ENCODE measurements around the gene OTOS. TPM values are rescaled to one million over a fixed set of nuclear protein-coding genes. Genes with fewer than 3 reads are reported as not detected.

The OTOS gene
- total RNA-seq, 1 donor from 2014 or later: not detected

GRCh38 chr2:240137596-240138253 is 2.7 kb downstream of the OTOS start:
- DNase-seq (ENCODE audit: extremely low read depth, low read depth, low spot score): no peak

- no peak for DNase-seq (ENCODE audit: extremely low read depth, low read depth, low spot score)
Measured at GRCh38 chr2:240136671-240137292, 3.7 kb downstream of the OTOS start.

- no peak for DNase-seq (ENCODE audit: extremely low read depth, low read depth, low spot score)
Measured at GRCh38 chr2:240136013-240136670, 4.3 kb downstream of the OTOS start, which contains the start of gene COPS9. Gene COPS9 (minus strand): TSS chr2:240136305. CDS start chr2:240136284, 21 bp downstream.

- no peak for DNase-seq (ENCODE audit: extremely low read depth, low read depth, low spot score)
Measured at GRCh38 chr2:240135706-240136012, 4.8 kb downstream of the OTOS start.

GRCh38 chr2:240134956-240135520 is 5.4 kb downstream of the OTOS start:
- no peak for DNase-seq (ENCODE audit: extremely low read depth, low read depth, low spot score)

GRCh38 chr2:240134466-240134865 is 6.0 kb downstream of the OTOS start:
- no peak for DNase-seq (ENCODE audit: extremely low read depth, low read depth, low spot score)

- DNase-seq (ENCODE audit: extremely low read depth, low read depth, low spot score): no peak
Measured at GRCh38 chr2:240133401-240133800, 7.1 kb downstream of the OTOS start.

- no peak for DNase-seq (ENCODE audit: extremely low read depth, low read depth, low spot score)
Measured at GRCh38 chr2:240132651-240132980, 7.8 kb downstream of the OTOS start.

GRCh38 chr2:240131941-240132650 is 8.4 kb downstream of the OTOS start:
- no peak for DNase-seq (ENCODE audit: extremely low read depth, low read depth, low spot score)

GRCh38 chr2:240131296-240131695 is 9.2 kb downstream of the OTOS start:
- no peak for DNase-seq (ENCODE audit: extremely low read depth, low read depth, low spot score)

- no peak for DNase-seq (ENCODE audit: extremely low read depth, low read depth, low spot score)
Measured at GRCh38 chr2:240130393-240131195, 9.9 kb downstream of the OTOS start.

GRCh38 chr2:240129731-240130392 is 10.6 kb downstream of the OTOS start:
- no peak for DNase-seq (ENCODE audit: extremely low read depth, low read depth, low spot score)

- DNase-seq (ENCODE audit: extremely low read depth, low read depth, low spot score): no peak
Measured at GRCh38 chr2:240129311-240129710, 11.1 kb downstream of the OTOS start.

- DNase-seq (ENCODE audit: extremely low read depth, low read depth, low spot score): no peak
Measured at GRCh38 chr2:240128608-240129145, 11.8 kb downstream of the OTOS start.

- no peak for DNase-seq (ENCODE audit: extremely low read depth, low read depth, low spot score)
Measured at GRCh38 chr2:240127911-240128607, 12.4 kb downstream of the OTOS start.

GRCh38 chr2:240127191-240127750 is 13.2 kb downstream of the OTOS start:
- DNase-seq (ENCODE audit: extremely low read depth, low read depth, low spot score): no peak

- no peak for DNase-seq (ENCODE audit: extremely low read depth, low read depth, low spot score)
Measured at GRCh38 chr2:240126731-240127130, 13.7 kb downstream of the OTOS start.

- DNase-seq (ENCODE audit: extremely low read depth, low read depth, low spot score): no peak
Measured at GRCh38 chr2:240125742-240126141, 14.7 kb downstream of the OTOS start.

GRCh38 chr2:240124651-240125030 is 15.8 kb downstream of the OTOS start:
- no peak for DNase-seq (ENCODE audit: extremely low read depth, low read depth, low spot score)
